Uterus (tissue), 2 donors: Measurements from ENCODE around the gene CST6.

Source experiments
- CTCF ChIP-seq, 4 experiments: fragments of 200-600 bp in 2 of 4; fragments of 450-650 bp in 2 of 4; sonication (generic) in 2 of 4; IDR thresholded peaks; one replicate each; pipeline ENCODE4 v1.5.1; 2016 to 2019; ENCODE audit warnings: antibody characterized with exemption in 4 of 4, mild to moderate bottlenecking in 2 of 4, moderate library complexity in 1 of 4
- POLR2A ChIP-seq, 2 donors: fragments of 450-650 bp; IDR thresholded peaks; one replicate each; pipeline ENCODE4 v1.6.1; 2016; ENCODE audit warnings: antibody characterized with exemption in 2 of 2, mild to moderate bottlenecking in 1 of 2, moderate library complexity in 1 of 2

- no peak for TF ChIP-seq POLR2A (IDR thresholded peaks at IDR 0.05)
- no peak for TF ChIP-seq CTCF (IDR thresholded peaks at IDR 0.05)
Observed at GRCh38 chr11:66052664-66052982, 40.8 kb downstream of the CST6 start.
